Measurements from ENCODE around the gene RICTOR.

RICTOR gene

DNA sequence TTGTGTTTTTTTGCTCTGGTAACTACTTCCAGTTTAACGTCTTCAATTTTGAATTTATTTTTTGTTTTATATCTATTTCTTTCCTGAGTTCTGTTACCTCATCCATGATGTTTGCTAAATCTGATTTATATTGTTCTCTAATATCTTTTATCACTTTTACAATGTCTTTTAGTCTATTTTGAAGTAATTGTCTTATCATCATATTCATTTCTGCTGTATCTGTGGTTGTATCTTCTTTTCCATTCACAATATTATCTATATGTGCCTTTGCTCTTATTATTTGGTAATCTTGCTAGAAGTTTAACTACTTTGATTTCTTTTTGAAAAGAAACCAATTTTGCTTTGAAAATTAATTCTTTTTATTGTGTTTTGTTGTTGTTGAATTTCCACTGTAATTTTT, 184.8 kb downstream of the RICTOR start:
- DNase-seq (ENCODE audit: low read depth in 2 of 2): no peak
- no peak overlapping the region for H3K4me3 ChIP-seq (replicated peaks in 1 of 2; ENCODE audit: low read depth in 2 of 2, low read length in 2 of 2)
- TF ChIP-seq, protein P1, sequence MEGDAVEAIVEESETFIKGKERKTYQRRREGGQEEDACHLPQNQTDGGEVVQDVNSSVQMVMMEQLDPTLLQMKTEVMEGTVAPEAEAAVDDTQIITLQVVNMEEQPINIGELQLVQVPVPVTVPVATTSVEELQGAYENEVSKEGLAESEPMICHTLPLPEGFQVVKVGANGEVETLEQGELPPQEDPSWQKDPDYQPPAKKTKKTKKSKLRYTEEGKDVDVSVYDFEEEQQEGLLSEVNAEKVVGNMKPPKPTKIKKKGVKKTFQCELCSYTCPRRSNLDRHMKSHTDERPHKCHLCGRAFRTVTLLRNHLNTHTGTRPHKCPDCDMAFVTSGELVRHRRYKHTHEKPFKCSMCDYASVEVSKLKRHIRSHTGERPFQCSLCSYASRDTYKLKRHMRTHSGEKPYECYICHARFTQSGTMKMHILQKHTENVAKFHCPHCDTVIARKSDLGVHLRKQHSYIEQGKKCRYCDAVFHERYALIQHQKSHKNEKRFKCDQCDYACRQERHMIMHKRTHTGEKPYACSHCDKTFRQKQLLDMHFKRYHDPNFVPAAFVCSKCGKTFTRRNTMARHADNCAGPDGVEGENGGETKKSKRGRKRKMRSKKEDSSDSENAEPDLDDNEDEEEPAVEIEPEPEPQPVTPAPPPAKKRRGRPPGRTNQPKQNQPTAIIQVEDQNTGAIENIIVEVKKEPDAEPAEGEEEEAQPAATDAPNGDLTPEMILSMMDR (IDR thresholded peaks at IDR 0.05; ENCODE audit: low read depth, low read length): no peak

DNA sequence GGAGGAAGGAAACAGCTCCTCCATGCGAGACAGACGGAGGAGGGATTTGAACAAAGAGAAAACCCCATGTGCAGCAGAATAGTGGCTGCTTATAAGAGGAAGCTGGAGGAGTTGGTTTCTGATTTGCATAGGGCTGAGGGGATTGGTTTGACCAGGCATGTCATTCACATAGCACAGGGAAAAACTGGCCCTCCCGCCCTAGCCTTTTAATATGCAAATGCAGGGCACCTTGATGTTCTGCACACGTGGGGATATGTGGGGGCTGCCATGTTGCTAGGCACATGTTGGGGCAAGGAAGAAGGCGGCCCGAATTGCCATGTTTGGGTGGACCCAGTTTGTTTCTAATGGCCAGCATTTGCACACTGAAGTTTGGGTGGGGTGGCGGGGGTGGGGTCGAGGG, 186.2 kb downstream of the RICTOR start:
- no peak overlapping the region for H3K4me3 ChIP-seq (replicated peaks in 1 of 2; ENCODE audit: low read depth in 2 of 2, low read length in 2 of 2)
- DNase-seq (ENCODE audit: low read depth in 2 of 2): no peak
- TF ChIP-seq, protein P1 (IDR thresholded peaks at IDR 0.05; ENCODE audit: low read depth, low read length): no peak
